H54 (cell line): Measurements from ENCODE around the gene DMRTB1.

Experiments used
- DNase-seq: peaks from one replicate; pipeline ENCODE4 v3.0.0; 2011; ENCODE audit warnings: low spot score, mixed read lengths; ENCODE audit not compliant: insufficient read length
- FAIRE-seq: peaks from 3 replicates; lab custom pipeline; 2011; peaks lifted over from hg19 to GRCh38; lab: Jason Lieb, UNC
- POLR2A ChIP-seq: IDR thresholded peaks from 2 replicates; pipeline ENCODE4 v1.6.1; 2011; ENCODE audit warnings: low read depth, mild to moderate bottlenecking, low read length

DMRTB1 gene

DNA sequence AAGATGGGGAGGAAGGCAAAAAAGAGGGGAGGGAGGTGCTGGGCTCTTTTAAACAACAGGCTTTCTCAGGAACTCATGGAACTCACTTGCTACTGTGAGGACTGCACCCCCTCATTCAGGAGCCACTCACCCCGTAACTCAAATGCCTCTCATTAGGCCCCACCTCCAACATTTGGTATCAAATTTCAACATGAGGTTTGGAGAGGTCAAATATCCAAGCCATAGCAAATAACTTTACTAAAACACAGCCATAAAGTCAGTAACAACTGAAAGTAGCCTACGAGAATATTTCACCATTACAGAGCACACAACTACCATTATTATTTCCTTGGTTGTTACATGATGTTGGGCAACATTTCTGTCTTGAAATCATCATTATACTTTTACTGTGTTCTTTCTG lies 13.1 kb upstream of the DMRTB1 start:
- DNase-seq, result no peak
- FAIRE-seq, result no peak
- no peak for TF ChIP-seq POLR2A

DNA sequence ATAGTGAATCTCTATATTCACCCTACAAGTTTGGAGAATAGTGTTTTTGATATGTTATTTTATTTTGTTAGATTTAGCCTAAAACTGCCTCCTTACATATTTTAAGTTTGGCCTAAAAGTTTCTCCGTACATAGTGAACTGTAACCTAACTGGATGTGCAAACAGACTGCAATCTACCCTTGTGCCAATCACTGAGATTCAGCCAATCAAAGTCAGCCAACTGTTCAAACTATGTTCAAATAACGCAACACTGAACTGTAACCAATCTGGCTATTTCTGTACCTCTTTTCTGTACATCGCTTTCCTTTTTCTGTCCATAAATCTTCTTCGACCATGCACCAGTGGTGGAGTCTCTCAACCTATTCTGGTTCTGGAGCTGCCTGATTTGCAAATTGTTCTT lies 11.8 kb upstream of the DMRTB1 start:
- TF ChIP-seq POLR2A, result no peak
- no peak for FAIRE-seq
- no peak for DNase-seq

DNA sequence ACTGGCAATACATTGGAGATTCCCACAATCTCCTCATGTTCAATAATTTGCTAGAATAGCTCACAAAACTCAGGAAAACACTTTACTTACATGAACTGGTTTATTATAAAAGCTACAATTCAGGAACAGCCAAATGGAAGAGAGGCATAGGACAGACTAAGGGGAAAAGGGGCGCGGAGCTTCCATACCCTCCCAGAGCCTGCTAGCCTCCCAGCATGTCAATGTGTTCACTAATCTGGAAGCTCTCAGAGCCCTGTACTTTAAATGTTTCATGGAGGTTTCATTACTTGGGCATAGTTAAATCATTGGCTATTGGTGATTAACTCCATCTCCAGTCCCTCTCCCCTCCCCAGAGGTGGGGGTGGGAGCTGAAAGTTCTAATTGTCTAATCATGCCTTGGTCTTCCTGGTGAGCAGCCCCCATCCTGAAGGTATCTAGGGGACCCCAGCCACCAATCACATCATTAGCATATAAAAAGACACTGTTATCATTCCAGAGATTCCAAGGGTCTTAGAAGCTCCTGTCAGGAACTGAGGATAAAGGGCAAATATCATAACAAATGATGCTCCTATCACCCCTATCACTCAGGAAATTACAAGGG lies 10.9 kb upstream of the DMRTB1 start:
- no peak for DNase-seq
- no peak for FAIRE-seq
- TF ChIP-seq POLR2A, result no peak

DNA sequence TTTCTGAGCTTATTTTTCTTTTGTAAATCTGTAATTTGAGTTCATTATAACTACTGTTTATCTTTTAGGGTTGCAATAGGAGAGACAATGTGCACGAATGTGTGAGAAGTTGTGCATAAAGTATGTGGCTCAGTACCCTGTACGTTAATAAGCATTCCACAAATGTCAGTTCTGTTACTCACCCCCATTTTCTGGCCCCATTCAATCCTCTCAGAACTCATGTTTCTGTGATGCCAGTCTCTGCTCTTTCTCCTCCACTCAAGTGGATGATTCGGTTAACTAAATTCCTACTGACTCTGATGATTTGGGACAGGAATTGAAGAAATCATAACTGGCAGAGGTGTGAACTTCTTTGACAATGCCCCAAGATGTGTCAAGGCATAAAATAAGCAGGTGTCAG lies 10.2 kb upstream of the DMRTB1 start:
- FAIRE-seq (peak; percentile 89), DNase-seq (peak; percentile 53)
- TF ChIP-seq POLR2A, result no peak

DNA sequence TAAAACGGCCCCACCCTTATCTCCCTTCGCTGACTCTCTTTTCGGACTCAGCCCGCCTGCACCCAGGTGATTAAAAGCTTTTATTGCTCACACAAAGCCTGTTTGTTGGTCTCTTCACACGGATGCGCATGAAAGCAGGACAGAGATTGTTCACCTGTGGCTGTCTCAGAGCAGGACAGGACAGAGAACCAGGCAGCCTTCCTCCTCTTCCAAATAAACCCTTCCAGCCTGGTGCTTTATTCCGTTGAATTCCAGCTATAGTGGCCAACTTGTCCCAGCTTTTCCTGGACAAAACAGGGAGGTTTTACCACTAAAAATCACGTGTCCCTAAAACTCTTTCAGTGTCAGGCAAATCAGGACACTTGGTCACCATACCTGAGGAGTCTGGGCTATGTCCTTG lies 9.5 kb upstream of the DMRTB1 start:
- FAIRE-seq (no peak), DNase-seq (no peak)
- TF ChIP-seq POLR2A, result no peak

DNA sequence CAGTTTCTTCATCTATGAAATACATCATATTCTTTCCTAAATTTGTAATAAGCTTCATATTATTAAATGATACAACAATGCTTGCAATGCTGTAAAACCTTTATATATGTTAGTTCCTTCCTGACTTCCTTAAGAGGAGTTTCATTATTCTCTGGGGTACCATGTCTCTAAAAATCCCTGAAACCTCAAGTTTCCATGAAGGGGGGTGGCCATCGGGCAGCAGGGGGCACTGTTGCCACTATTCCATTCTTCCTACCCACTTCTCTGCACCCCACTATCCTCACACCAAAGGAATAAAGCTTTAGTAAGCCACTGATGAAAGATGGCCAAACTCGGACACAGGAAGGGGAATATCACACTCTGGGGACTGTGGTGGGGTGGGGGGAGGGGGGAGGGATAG lies 9.0 kb upstream of the DMRTB1 start:
- FAIRE-seq (peak; percentile 36), DNase-seq (no peak)
- no peak for TF ChIP-seq POLR2A

DNA sequence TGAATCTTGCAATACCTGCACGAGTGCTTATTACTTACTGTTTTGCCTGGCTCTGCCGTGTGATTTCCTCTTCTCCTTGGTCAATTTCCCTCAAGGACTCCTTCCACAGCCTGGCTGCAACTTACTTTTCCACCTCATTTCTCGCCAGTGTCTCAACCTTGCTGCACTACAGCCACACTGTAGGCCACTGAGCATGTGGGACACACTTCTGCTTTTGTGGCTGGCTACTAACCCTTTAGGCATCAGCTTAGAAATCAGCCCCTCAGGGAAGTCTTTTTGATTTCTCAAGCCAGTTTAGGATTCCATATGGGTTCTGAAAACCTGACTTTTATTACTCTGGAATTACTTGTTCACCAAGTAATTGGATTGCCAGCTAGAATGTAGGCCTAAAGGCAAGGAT lies 5.2 kb upstream of the DMRTB1 start:
- TF ChIP-seq POLR2A, result no peak
- DNase-seq, result no peak

DNA sequence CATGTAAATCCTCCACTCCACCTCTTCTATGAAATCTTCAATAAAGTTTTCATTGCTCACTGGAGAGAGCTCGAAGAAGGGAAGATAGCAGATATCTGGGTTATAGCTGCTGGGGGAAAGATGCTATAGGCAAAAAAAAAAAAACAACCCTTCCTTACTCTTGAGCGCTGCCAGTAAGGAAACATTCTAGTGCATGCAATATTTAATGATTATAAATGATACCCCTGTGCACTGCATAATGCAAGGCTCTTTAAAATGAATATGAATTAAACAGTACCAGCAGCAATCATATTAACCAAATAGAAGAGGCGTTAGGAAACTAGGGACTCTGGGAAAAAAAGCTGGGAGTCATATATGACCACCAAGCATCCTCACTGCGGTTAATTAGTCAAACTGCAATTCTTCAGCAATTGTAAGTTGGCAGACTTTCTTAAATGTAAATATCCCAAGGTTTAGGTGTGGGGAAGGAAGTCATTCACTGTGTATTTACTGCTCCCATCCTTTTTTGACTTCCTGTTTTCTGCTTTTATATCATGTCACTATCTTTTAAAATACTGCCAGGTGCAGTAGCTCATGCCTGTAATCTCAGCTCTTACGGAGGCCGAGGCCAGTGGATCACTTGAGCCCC lies 3.7 kb upstream of the DMRTB1 start:
- DNase-seq (no peak), FAIRE-seq (no peak)
- no peak for TF ChIP-seq POLR2A

More for the DNA sequence above, 5.2 kb upstream of the DMRTB1 start:
- FAIRE-seq, result no peak

DNA sequence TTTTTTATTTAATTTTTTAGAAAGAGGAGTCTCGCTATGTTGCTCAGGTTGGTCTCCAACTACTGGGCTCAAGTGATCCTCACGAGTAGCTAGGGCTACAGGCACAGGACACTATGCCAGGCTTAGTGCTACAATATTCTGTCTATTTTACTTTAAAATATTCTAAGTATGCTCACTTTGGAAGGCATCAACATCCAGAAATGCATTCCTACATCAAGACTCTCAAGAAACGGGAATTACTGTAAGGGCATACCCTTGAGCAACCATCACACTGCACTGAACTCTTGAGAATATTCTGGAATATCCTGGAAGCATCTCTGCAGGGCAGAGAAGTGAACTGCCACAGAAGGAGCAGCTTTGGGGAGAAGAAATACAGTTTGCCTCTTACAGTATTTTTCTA lies 565 bp upstream of the DMRTB1 start:
- FAIRE-seq, result no peak
- DNase-seq, result no peak
- no peak for TF ChIP-seq POLR2A

DNA sequence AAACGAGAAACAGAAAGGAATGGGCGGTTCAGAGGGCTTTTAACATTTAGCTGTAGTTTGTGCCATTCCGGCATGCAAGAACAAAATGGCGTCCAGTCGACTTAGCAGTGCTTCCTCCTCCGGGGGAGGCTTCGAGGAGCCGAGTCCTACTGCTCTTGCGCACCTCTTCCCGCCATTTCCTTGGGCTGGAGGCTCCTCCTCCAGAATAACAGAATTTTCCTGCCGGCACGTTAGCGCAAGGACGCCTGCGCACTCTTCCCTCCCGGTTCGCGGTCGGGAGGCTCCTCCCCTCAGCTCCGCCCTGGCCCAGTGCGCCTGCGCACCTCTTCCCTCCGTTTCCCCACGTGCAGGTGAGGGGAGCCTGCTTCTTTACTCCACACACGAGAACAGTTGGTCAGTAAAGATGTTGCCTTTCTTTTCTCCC lies 1.0 kb downstream of the DMRTB1 start:
- FAIRE-seq (no peak), DNase-seq (no peak)
- no peak for TF ChIP-seq POLR2A

DNA sequence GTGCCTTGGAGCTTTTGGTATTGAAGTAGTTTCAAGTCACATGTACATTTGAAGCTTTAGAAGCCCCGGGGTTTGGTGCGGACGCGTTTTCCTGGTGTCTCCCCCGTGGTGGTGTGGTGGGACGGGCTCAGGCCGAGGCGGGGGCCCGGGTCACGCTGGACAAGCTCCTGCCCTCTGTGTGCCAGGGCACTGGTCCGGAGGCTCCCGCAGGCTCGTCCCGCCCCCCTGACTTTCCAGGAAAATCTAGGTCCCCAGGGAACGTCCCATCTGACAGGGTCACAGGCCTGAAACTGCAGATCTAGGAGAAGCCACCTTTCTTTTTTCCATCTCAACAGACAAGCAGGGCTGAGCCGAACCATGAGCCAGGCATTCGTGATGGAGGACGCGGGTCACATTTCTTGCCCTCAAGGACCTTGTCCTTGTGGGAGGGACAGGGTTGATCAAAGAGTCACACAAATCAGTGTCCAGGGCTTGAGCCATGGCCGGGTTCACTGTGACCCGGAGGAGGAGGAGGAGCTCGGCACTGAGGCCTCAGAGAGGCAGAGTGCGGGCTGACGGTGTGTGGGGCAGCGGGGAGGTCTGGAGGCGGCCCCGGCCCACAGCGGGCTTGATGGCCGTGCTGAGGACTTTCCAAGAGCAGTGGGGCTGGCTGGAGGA lies 1.6 kb downstream of the DMRTB1 start:
- FAIRE-seq, result no peak
- no peak for TF ChIP-seq POLR2A
- no peak for DNase-seq

DNA sequence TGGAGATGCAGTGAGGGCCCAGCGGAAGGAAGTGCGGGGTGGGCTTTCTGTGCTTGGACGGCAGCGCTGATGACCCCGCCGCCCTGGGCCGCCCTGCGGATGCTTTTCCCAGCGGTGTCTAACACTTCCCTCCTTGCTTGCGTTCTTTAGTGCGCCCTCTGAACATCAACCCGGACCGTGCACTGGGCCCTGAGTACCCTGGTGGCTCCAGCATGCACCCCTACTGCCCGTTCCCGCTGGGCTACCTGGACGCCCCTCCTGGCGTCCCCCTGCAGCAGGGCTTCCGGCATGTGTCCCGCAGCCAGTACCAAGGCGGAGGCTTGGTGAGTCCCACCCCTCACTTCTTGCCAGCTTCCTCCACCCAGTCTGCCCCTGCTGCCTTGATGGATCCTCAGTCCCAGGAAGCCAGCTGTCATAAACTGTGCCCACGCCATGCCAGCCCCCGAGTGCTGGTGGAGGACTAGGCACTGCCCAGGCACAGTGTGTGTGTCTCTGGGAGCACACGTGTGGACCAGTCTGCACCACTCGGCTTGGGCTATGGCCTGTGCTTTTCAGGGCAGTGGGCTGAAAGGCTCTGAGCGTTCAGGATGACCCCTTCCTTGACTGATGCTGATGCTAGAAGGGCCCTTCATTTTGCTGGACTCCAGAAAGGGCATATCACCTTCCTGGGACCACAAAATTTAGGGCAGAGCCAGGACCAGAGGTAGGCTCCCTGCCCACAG lies 2.3 kb downstream of the DMRTB1 start:
- FAIRE-seq, result no peak
- no peak for DNase-seq
- TF ChIP-seq POLR2A, result no peak

DNA sequence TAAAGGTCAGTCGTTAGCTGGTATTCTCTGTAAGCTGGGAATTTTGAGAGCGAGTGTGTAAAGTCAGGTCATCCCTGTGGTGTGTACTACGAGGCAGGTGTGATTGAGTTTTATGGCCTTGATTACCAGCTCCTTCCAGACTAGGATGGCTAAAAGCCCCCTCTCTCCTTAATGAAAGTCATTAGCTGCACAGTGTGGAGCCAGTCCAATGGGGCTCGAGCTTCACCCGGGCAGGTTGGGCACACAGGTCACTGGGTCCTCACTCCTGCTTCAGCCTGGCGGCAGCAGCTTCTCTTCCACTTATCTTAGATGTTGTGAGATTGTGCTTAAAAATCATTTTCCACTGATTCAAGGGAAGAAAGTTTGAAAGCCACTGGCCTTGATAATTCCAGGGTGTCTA lies 3.0 kb downstream of the DMRTB1 start:
- DNase-seq (no peak), FAIRE-seq (no peak)
- no peak for TF ChIP-seq POLR2A
